HK-2 (cell line): ENCODE measurements around the gene REEP5.
"Not testable (repeated sequence)": the region's sequence is repeated elsewhere in the genome, so short reads cannot be mapped to it uniquely, and the experiment has no call there.

ENCODE experiments used
- DNase-seq: peaks from one replicate; pipeline ENCODE4 v3.0.0-alpha.2; 2018; ENCODE audit not compliant: unreplicated experiment

The REEP5 gene

DNA sequence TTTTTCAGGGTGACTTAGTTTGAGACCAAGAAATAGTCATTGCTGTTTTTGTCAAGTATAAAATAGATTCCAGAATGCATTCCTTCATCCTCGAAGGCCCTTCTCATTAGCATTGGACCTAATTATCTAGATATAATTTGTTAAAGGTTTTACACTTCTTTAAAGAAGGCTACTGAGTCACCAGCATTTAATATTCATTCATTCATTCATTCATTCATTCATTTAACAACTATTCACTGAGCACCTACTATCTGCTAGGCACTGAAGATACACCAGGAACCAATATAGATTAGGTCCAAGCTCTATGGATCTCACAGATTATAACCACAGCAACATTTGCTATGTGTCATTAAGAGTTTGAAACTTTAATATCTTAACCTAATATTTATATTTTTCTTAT is 11.1 kb upstream of the REEP5 start:
- DNase-seq: no peak

DNA sequence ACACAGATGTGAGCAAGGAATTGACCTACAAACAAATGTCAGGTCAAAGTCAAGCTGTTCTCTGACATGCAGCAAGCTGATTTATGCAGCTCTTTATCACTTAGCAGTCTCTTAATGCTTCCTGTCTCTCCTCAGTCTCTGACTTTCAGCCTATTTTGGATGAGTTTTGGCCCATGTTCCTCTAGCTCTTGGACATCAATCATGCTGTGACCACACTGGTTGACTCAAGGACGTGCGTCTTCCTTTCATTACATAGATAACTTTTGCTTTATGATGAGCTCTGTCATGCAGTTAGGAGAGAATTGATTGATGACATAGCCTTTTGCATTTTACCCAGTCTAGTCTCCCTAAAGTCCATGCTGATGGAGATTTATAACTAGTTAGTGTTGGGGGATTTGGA is 9.4 kb upstream of the REEP5 start:
- DNase-seq: no peak

GRCh38 chr5:112930082-112930344 is 8.0 kb upstream of the REEP5 start:
- no peak for DNase-seq

- no peak for DNase-seq
Observed at GRCh38 chr5:112929336-112930081, 7.5 kb upstream of the REEP5 start.

- no peak for DNase-seq
Observed at GRCh38 chr5:112923988-112924387, 2.0 kb upstream of the REEP5 start.

DNA sequence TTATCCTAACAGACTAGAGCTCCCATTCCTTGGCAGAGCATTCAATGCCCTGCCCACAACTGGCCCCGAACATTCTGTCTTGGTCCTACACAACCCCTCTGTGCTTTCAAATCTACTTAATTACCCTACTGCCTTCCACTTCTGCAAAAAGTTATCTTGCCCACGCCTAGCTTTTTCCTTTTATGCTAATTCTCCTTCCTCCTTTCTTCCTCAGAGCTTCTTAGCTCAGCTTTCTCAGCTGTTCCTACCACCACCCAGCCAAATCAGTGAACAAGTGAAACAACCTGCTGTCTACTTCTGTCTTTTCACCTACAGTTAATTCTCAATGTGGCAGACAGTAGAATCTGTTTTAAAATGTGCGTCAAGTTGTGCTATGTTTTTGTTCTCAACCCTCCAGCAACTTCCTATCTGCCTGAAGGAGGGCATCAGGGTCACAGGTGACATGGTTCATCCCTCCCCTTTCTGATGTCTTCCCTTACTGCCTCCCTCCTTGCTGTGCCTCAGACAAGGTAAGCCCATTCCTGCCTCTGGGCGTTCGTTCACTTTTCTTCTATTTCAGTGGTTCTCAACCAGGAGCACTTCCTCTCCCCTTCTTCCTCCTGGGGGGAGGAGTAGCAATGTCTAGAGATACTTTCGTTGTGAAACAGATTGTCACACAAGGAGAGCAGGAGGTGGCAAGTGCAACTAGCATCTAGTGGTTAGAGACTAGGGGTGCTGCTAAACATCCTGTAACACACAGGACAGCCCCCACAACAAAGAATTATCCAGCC is 1.3 kb upstream of the REEP5 start:
- DNase-seq: no peak

GRCh38 chr5:112921026-112921832 is 798 bp downstream of the REEP5 start:
- peak; percentile 62 for DNase-seq

DNA sequence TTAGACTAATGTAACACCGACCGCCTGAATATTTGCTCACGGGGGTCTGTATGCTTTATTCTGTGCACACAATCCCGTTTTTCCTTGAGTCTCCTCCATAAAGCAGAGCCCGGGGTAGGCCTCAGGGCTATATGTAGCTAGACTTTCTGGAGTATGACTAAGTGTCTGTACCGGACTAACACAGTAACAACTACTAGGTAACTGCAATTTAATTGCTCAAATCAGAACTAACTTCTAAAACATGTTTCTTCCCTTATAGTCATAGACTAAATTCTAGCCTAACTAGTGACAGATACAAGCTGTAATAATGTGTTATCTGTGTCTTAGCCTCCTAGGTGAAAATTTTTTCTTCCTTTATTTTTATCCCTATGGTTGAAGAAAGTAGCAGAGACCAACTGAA is 2.1 kb downstream of the REEP5 start:
- DNase-seq: no peak

GRCh38 chr5:112918679-112919078 is 3.3 kb downstream of the REEP5 start:
- DNase-seq: no peak

GRCh38 chr5:112918136-112918535 is 3.9 kb downstream of the REEP5 start:
- DNase-seq: no peak

DNA sequence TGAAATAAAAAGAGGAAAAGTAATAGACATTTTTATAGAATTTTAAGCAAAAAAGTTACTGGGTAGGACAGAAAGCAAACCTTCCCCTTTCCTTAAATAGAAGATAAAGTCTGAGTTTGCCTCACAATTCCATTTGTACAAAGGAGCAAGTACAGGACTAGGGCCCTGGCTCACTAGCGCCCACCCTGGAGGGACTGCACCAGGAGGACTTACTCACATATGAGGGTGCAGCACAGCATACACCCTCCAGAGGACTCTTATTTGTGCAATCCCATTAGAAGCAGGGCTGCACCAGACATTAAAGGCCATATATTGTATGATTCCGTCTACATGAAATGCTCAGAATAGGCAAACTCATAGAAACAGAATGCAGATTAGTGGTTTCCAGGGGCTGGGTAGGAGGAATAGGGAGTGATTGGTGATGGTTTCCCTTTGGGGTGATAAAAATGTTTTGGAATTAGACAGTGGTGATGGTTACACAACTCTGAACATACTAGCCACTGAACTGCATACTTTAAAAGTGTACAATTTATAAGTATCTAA is 4.5 kb downstream of the REEP5 start:
- no peak for DNase-seq

GRCh38 chr5:112915831-112916230 is 6.2 kb downstream of the REEP5 start:
- no peak for DNase-seq

GRCh38 chr5:112914584-112914983 is 7.4 kb downstream of the REEP5 start:
- DNase-seq: no peak

- DNase-seq: no peak
Observed at GRCh38 chr5:112910529-112910928, 11.5 kb downstream of the REEP5 start.

DNA sequence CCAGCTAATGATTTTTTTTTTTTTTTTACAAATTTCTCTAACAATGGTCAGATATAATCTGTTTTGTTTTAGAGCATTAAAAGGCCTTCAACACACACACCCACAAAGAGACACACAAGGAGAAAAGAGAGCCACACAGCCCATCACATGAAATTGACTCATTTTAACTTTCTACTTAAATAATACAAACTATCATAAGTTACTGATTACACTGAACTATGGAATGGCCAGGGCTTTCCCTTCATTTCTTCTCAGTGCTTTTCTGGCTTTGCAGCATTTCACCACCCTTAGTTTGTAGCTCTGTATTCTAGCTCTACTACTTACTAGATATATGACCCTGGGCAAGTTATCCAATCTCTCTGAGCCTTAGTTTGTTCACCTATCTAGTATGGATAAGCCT is 13.2 kb downstream of the REEP5 start:
- DNase-seq: no peak

DNA sequence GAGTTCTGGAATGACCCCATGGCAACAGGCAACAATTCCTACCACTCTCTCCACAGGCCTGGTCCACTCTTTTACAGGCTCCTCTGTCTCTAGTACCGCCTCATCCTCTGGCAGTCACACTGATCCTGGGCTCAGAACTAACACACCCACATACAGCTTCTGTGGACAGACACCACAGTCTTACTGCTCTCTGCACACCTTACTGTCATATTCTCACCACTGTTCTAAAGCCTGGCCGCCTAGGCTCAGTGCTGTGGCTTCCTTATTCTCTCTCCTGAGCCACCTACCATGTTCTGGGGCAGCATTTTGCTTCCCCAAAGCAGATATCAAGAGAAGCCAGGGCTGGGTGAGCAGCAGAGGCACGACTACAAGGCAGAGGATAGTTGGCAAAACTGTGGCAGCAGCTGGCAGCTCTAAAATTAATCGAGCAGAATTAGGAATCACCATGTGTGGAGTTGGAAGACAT is 14.8 kb downstream of the REEP5 start:
- DNase-seq: no peak

- DNase-seq: no peak
Observed at GRCh38 chr5:112906637-112907036, 15.4 kb downstream of the REEP5 start.

DNA sequence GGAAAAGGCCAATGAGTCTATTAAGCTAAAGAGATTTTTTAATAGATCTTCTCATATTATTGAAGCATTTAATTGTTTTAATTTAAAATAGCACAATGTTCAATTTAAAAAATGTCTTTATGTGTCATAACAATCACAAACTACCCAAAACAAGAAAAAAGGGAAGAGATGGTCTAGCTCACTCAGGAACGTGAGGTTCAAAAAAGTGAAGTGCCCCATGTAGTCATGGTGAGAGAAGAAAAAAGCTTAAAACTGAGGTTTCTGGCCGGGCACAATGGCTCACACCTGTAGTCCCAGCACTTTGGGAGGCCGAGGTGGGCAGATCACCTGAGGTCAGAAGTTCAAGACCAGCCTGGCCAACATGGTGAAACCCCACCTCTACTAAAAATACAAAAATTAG is 17.0 kb downstream of the REEP5 start:
- DNase-seq: not testable (repeated sequence)

DNA sequence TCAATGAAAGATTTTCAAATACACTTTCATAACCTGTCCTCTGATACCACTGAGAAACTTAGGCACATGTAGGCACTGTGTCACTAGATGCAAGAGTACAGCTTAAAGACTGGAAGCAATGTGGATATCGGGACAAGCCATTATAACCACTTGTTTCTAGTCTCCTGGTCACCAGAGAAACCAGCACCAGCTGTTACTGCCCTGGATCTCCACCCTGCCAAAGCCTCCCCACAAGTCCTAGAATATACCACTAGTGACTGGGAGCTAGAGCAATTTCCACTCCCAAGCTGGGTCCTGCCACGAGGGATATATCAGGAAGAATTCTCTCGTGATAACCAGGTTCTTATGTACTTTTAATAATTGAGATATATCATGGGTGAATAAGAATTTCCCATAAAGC is 19.5 kb downstream of the REEP5 start:
- DNase-seq: no peak

- DNase-seq: no peak
Observed at GRCh38 chr5:112895682-112896081, 26.3 kb downstream of the REEP5 start.

DNA sequence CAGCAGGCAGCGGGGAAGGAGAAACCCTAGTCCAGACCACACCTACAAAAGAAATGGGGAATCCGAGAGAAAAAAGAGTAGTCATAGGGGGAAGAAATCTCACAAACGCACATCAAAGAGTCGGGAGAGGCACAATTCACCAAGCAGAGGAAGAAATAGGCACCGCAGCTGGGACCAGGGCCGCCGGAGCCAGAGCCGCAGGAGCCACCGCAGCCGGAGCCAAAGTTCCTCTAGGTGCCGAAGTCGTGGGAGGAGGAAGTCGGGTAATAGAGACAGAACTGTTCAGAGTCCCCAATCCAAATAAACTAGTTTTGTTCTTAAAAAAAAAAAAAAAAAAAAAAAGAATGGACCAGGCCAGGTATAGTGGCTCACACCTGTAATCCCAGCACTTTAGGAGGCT is 29.3 kb downstream of the REEP5 start:
- no peak for DNase-seq

- DNase-seq: not testable (repeated sequence)
Observed at GRCh38 chr5:112892066-112892465, 30.0 kb downstream of the REEP5 start.
